ENCODE measurements around the gene MUC20.
"Not testable (repeated sequence)": the region's sequence is repeated elsewhere in the genome, so short reads cannot be mapped to it uniquely, and the experiment has no call there.

MUC20 gene

GRCh38 chr3:195773956-195774537 lies 53.3 kb downstream of the MUC20 start:
- no peak for DNase-seq

DNA sequence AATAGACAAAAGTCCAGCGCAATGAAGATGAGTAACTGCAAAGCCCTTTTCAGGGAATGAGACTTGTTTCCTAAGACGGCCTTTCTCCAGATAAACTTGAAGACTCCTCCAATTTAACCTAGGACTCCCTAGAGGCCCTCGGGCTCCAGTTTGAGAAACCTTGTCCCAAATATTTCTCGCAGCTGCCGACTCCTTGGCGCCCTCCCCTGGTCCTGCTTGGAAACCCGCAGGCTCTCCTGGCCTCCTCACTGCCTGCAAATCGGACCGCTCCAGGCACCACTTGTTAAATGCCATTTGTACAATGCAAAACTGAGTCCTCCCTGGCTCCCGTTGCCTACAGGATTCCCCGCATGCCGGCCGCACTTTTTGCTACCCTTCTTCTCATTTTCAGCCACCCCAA lies 54.1 kb downstream of the MUC20 start:
- DNase-seq = no peak

- DNase-seq = no peak
Measured at GRCh38 chr3:195777975-195778374, 57.2 kb downstream of the MUC20 start.

- not testable (repeated sequence) for DNase-seq
Measured at GRCh38 chr3:195781236-195781635, 60.5 kb downstream of the MUC20 start.

All from fibroblast of skin of right biceps (primary cell).